OCI-LY3 (cell line): Measurements from ENCODE around the gene NRG3.

Experiments used
- H2AFZ ChIP-seq: fragments of 200-600, 300-600 bp; shearing (Covaris generic); 2 replicates; pipeline ENCODE4 v1.6.0; 2014; ENCODE audit warnings: antibody characterized with exemption, low read depth, low read length
- H3K27ac ChIP-seq: fragments of 200-600, 300-600 bp; sonication (generic); 2 replicates; pipeline ENCODE4 v1.5.1; 2014; ENCODE audit warnings: mild to moderate bottlenecking, low read length, moderate library complexity, mixed read lengths
- H3K27me3 ChIP-seq: fragments of 200-600, 300-600 bp; sonication (generic); 2 replicates; pipeline ENCODE4 v1.6.1; 2014; ENCODE audit warnings: low read depth, low read length, mixed read lengths
- H3K36me3 ChIP-seq: fragments of 200-600, 300-600 bp; sonication (generic); replicated peaks from 2 replicates; pipeline ENCODE3; 2014; ENCODE audit warnings: low read depth, low read length, mixed read lengths
- H3K4me1 ChIP-seq: fragments of 300-600, 200-600 bp; sonication (generic); 2 replicates; pipeline ENCODE4 v1.6.1; 2014; ENCODE audit warnings: low read length, mixed read lengths
- H3K4me2 ChIP-seq: fragments of 200-600, 300-600 bp; sonication (generic); 2 replicates; pipeline ENCODE4 v1.6.1; 2014; ENCODE audit warnings: low read length, mixed read lengths
- H3K4me3 ChIP-seq: fragments of 300-600, 200-600 bp; sonication (generic); 2 replicates; pipeline ENCODE4 v1.5.1; 2014; ENCODE audit warnings: antibody characterized with exemption, mild to moderate bottlenecking, low read length, moderate library complexity
- H3K79me2 ChIP-seq: fragments of 300-600, 200-600 bp; shearing (Covaris generic); 2 replicates; pipeline ENCODE4 v1.6.1; 2014; ENCODE audit warnings: mild to moderate bottlenecking, low read length, mixed read lengths
- H3K9ac ChIP-seq: fragments of 300-600, 200-600 bp; shearing (Covaris generic); 2 replicates; pipeline ENCODE4 v1.6.0; 2014; ENCODE audit warnings: mild to moderate bottlenecking, low read length, moderate library complexity
- H3K9me3 ChIP-seq: fragments of 200-600, 300-600 bp; shearing (Covaris generic); 2 replicates; pipeline ENCODE4 v1.6.1; 2014; ENCODE audit warnings: low read length, mixed read lengths; ENCODE audit not compliant: insufficient read depth
- H4K20me1 ChIP-seq: fragments of 200-600, 300-600 bp; sonication (generic); 2 replicates; pipeline ENCODE4 v1.6.1; 2016; ENCODE audit warnings: low read length, mixed read lengths; ENCODE audit not compliant: insufficient read depth
- CTCF ChIP-seq: fragments of 200-600, 300-600 bp; sonication (generic); IDR thresholded peaks from 2 replicates; pipeline ENCODE4 v1.5.1; 2014; ENCODE audit warnings: antibody characterized with exemption, low read length, low read depth
- EZH2phosphoT487 ChIP-seq: fragments of 200-600 bp; shearing (Covaris generic); IDR thresholded peaks from 2 replicates; pipeline ENCODE4 v1.6.1; 2018; ENCODE audit warnings: antibody characterized with exemption, mixed run types, low read depth

The NRG3 gene

GRCh38 chr10:82294874-82295378 lies 419.9 kb downstream of the NRG3 start:
- Histone ChIP-seq H3K36me3 (no peaks in the 10 kb centered on the region), H3K9ac (no peak overlapping the region), H3K4me3 (no peak overlapping the region), H4K20me1 (no peaks in the 10 kb centered on the region), H3K27ac (no peak overlapping the region), H2AFZ (no peak overlapping the region), H3K4me2 (no peak overlapping the region), H3K4me1 (no peaks in the 10 kb centered on the region), H3K9me3 (no peaks in the 10 kb centered on the region), H3K27me3 (no peaks in the 10 kb centered on the region), H3K79me2 (no peaks in the 10 kb centered on the region)
- TF ChIP-seq EZH2phosphoT487 (no peak), CTCF (no peak)

GRCh38 chr10:82308641-82309040 lies 433.6 kb downstream of the NRG3 start:
- TF ChIP-seq CTCF = no peak
- no peak for TF ChIP-seq EZH2phosphoT487
- no peak overlapping the region for H3K9ac ChIP-seq
- no peak overlapping the region for H3K27ac ChIP-seq
- no peak overlapping the region for H2AFZ ChIP-seq
- no peaks in the 10 kb centered on the region for H3K4me1 ChIP-seq
- no peaks in the 10 kb centered on the region for H3K79me2 ChIP-seq
- H4K20me1 ChIP-seq = no peaks in the 10 kb centered on the region
- H3K27me3 ChIP-seq = no peaks in the 10 kb centered on the region
- H3K9me3 ChIP-seq = no peaks in the 10 kb centered on the region
- H3K36me3 ChIP-seq = no peaks in the 10 kb centered on the region
- H3K4me3 ChIP-seq = no peak overlapping the region
- no peak overlapping the region for H3K4me2 ChIP-seq

- no peak overlapping the region for H2AFZ ChIP-seq
- H3K4me3 ChIP-seq = no peak overlapping the region
- no peak overlapping the region for H3K4me2 ChIP-seq
- no peaks in the 10 kb centered on the region for H3K4me1 ChIP-seq
- no peaks in the 10 kb centered on the region for H3K9me3 ChIP-seq
- no peak overlapping the region for H3K9ac ChIP-seq
- H3K27me3 ChIP-seq = no peaks in the 10 kb centered on the region
- no peak for TF ChIP-seq EZH2phosphoT487
- no peak for TF ChIP-seq CTCF
- H4K20me1 ChIP-seq = no peaks in the 10 kb centered on the region
- no peaks in the 10 kb centered on the region for H3K36me3 ChIP-seq
- H3K27ac ChIP-seq = no peak overlapping the region
- no peaks in the 10 kb centered on the region for H3K79me2 ChIP-seq
These were observed 435.8 kb downstream of the NRG3 start for GRCh38 chr10:82310839-82311238.

GRCh38 chr10:82313401-82313800 lies 438.4 kb downstream of the NRG3 start:
- no peaks in the 10 kb centered on the region for H3K4me1 ChIP-seq
- H4K20me1 ChIP-seq = no peaks in the 10 kb centered on the region
- no peaks in the 10 kb centered on the region for H3K27me3 ChIP-seq
- H3K9me3 ChIP-seq = no peaks in the 10 kb centered on the region
- no peaks in the 10 kb centered on the region for H3K79me2 ChIP-seq
- no peaks in the 10 kb centered on the region for H3K36me3 ChIP-seq
- no peak overlapping the region for H3K4me2 ChIP-seq
- no peak overlapping the region for H3K9ac ChIP-seq
- no peak overlapping the region for H3K4me3 ChIP-seq
- H2AFZ ChIP-seq = no peak overlapping the region
- no peak overlapping the region for H3K27ac ChIP-seq
- TF ChIP-seq CTCF (no peak), EZH2phosphoT487 (no peak)
